HG03520 (cell line): ENCODE data around the gene DKK1.
"Not testable (repeated sequence)": the region's sequence is repeated elsewhere in the genome, so short reads cannot be mapped to it uniquely, and the experiment has no call there.

Source experiments
- ATAC-seq: cut with Tn5 transposase; IDR thresholded peaks from one replicate; pipeline ENCODE4 v1.9.1; 2021; ENCODE audit warnings: mild to moderate bottlenecking, moderate library complexity; ENCODE audit not compliant: unreplicated experiment

Gene DKK1

DNA sequence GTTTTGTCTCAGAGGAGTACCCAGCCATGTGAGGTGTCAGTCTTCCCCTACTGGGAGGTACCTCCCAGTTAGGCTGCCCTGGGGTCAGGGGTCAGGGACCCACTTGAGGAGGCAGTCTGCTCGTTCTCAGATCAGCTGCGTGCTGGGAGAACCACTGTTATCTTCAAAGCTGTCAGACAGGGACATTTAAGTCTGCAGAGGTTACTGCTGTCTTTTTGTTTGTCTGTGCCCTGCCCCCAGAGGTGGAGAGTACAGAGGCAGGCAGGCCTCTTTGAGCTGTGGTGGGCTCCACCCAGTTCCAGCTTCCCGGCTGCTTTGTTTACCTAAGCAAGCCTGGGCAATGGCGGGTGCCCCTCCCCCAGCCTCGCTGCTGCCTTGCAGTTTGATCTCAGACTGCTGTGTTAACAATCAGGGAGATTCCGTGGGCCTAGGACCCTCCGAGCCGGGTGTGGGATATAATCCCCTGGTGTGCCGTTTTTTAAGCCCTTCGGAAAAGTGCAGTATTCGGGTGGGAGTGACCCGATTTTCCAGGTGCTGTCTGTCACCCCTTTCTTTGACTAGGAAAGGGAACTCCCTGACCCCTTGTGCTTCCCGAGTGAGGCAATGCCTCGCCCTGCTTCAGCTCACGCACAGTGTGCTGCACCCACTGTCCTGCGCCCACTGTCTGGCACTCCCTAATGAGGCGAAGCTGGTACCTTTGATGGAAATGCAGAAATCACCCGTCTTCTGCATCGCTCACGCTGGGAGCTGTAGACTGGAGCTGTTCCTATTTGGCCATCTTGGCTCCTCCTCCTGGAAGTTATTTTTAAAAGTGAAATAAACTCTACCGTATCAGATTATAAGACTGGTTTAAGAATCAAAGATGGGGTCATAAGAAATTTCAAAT lies 51.7 kb downstream of the DKK1 start:
- ATAC-seq: not testable (repeated sequence)
